GM18499 (cell line): Measurements from ENCODE around the gene IBA57.

Source experiments
- ATAC-seq: cut with Tn5 transposase; IDR thresholded peaks from one replicate; pipeline ENCODE4 v1.9.1; 2021; ENCODE audit warnings: moderate number of reproducible peaks; ENCODE audit not compliant: insufficient read depth, unreplicated experiment

IBA57 gene

DNA sequence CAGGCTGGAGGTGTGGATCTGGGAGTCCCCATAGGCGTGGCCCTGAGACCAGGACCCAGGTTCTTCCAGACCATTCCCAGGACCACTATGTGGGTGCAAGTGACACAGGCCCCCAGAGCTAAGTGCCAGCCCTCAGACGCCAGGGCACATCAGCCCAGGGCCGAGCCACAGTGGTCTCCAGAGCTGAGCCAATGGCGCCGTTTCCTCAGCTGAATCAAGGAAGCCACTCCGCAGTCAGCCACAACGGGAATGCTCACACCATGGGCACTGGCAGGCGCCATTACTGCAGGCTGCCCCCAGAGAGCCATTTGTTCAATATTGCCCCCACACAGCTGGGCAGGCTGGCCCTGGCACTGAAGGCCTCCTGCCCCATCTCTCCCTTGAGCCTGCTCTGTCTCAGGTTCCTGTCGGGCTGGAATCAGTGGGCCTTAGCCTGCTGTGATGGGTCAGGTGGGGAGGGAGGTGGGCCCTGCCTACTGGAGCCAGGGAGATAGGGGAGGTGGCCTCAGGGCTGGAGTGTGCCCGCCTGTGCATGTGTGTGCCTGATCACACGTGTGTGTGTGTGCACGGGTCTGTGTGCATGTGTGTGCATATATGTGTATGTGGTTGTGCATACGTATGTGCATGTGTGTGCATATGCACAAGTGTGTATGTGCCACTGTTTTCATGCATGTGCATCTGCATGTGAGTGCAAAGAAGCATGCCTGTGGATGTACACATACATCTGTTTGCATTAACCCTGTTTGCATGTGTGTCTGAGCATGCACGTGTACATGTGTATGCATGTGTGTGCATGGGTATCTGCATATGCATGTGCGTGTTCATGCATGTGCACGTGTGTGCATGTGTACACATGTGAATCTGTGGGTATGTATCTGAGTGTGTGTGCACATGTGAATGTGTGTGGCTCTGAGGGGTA, 9.7 kb upstream of the IBA57 start:
- no peak for ATAC-seq

DNA sequence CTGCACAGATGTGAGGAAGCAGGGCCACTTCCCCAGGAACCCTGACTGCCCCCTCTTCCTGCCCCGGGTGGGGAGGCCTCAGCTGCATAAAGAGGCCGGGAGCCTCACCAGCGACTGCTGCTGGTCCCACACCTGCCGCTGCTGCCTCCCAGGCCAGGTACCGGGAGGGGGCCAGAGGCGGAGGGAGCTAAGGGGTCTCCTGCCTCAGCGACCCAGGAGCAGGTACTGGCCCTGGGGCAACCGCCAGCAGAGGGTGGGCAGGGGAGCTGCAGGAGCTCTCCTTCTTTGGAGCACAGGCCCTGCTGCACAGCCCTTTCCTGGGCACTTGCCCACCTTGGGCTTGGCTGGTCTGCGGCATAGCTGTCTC, 9.1 kb upstream of the IBA57 start:
- no peak for ATAC-seq

DNA sequence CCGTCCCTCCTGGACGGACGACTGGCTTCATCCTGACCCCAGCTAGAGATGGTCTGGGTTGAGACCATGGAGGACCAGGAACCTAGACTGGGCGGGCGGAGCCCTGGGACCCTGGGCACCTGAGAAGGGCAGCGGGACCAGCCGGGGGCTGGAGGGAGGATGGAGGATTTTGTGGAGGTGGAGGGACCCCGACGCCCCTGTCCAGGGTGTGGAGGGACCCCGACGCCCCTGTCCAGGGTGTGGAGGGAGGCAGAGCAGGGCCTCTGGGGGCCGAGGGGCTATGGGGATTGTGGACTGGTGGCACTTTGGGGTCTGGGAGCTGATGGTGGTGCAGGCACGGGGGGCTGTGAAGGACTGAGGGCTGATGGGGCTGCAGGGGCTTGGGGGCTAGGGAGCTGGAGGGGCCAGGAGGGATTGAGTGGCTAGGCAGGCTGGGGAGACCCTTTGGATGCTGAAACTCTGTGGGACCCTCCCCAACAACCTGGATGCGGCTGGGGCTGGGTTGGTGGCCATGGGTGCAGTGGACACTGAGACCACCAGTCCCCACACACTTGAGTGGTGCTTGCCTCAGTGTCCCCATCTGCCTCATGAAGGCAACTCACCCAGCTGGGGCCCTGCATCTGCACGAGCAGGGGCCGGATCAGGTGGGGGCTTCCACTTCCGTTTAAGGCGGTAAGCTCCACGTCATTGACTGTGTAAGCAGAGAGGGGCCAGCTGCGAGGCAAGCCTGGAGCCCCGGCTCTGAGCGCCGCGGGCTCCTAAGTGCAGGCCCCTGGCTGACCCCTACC, 8.5 kb upstream of the IBA57 start:
- no peak for ATAC-seq

DNA sequence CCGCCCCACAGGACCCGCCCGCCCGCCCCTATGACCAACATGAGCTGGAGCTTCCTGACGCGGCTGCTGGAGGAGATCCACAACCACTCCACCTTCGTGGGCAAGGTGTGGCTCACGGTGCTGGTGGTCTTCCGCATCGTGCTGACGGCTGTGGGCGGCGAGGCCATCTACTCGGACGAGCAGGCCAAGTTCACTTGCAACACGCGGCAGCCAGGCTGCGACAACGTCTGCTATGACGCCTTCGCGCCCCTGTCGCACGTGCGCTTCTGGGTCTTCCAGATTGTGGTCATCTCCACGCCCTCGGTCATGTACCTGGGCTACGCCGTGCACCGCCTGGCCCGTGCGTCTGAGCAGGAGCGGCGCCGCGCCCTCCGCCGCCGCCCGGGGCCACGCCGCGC, 7.9 kb upstream of the IBA57 start:
- no peak for ATAC-seq

DNA sequence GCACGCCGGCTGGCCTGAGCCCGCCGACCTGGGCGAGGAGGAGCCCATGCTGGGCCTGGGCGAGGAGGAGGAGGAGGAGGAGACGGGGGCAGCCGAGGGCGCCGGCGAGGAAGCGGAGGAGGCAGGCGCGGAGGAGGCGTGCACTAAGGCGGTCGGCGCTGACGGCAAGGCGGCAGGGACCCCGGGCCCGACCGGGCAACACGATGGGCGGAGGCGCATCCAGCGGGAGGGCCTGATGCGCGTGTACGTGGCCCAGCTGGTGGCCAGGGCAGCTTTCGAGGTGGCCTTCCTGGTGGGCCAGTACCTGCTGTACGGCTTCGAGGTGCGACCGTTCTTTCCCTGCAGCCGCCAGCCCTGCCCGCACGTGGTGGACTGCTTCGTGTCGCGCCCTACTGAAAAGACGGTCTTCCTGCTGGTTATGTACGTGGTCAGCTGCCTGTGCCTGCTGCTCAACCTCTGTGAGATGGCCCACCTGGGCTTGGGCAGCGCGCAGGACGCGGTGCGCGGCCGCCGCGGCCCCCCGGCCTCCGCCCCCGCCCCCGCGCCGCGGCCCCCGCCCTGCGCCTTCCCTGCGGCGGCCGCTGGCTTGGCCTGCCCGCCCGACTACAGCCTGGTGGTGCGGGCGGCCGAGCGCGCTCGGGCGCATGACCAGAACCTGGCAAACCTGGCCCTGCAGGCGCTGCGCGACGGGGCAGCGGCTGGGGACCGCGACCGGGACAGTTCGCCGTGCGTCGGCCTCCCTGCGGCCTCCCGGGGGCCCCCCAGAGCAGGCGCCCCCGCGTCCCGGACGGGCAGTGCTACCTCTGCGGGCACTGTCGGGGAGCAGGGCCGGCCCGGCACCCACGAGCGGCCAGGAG, 7.2 kb upstream of the IBA57 start:
- ATAC-seq = no peak

DNA sequence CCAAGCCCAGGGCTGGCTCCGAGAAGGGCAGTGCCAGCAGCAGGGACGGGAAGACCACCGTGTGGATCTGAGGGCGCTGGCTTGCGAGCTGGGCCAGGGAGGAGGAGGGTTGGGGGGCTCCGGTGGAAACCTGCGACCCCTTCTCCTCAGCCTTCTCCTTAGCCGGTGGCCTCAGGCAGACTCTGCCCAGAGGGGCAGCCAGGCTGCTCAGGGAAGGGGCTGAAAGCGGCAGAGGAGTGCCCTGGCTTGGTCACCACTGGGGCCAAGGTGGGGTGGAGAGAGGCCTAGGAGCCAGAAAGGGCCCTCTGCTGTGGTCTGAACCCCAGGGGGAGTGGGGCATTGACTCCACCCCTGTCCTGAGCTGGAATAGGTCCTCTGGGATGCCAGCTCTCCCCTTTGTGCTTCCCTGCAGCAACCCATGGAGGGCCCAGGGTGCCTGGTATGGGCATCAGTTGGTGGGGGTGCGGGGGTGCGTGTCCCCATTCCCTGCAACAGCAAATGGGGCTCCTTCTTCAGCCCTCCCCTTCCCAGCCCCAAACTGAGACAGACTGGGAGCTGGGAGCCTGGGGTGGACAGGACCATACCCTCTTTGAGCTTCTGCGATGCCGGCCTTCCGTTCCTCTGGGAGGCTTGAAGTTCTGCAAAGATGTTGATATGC, 6.5 kb upstream of the IBA57 start:
- no peak for ATAC-seq

DNA sequence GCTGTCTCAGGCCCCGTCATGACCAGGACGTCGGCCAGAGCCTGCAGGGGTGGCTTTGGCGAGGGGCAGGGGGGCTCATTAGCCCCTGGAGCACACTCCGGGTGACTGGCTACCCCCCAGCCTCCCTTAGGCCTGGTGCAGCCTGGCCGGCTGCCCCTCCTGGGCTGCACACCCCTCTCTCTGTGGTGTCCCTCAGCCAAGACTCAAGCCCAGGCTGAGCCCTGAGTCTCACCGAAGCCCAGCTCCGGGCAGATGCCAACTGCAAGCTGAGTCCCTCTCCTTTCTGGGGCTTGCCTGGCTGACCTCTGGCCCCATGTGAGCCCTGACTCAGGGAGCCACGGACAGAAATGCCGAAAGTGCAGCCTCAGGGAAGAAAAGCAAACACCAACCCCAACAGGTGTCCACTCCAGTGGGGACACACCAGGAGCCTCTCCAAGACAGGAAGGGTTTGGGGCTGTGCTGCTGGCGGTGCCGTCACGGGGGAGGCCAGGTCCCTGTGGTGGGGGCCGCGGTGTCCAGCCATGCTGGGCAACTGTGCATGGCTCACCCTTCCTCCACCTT, 5.3 kb upstream of the IBA57 start:
- ATAC-seq = no peak

DNA sequence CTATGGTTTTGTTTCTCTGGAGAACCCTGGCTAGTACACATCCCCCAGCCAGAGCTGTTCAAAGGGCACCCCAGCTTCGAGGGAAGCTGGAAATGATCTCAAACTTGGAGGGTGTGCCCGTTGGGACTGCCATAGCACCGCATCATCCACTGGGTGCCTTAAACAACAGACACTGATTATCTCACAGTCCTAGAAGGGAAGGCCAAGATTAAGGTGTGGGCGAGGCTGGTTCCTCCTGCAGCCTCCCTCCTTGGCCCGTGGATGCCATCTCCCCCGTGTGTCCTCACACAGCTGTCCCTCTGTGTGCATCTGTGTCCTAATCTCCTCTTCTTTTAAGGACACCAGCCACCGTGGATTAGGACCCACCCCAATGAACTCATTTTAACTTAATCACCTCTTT, 4.2 kb upstream of the IBA57 start:
- no peak for ATAC-seq

DNA sequence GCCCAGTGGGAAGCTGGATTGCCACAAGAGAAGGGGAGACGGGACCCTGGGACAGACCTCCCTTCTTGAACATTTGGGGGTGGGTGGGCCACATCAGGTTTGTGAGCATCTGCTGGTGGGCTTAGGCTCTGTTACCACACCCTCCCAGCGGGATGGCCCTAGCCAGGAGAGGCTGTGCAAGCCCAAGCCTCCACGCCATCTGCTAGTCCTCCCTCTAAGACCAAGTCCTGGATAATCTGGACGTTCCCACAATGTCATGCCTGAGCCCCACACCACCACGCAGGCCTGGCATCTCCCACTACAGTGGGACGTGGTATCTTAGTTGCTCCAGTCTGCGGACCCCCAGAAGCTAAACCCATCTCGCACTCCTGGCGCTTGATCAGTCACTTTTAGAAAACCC, 3.7 kb upstream of the IBA57 start:
- ATAC-seq = no peak

DNA sequence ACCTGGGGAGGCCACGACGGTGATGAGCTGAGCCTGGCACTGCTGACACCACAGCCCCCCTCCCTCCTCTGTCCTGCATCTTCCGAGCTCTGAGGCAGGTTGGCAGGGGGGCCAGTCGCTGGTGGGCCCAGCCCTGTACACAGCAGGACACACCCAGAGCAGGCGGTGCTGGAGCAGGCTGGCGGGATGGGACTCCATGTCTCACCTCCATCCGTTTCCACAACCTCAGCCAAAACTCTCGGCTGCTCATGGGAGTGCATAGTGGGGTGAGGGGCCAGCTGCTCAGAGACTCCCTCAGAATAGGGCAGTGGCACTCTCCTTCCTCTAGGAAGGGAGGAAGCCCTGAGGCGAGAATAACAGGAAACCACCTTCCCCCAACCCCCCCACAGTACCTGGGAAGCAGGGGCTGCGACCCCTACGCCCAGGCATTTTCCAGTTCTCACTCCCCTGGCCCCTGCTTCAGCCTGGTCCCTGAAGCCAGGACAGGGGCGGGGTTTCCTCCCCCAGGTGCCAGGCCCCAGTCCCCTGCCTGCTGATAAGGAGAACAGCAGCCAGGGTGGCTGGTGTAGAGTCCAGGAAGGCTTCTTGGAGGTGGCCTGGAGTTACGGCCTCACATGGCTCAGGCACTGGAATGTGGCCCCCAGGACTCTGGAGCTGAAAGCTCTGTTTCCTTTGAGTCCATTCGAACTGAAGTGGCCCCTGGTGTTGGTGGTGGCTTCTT, 3.2 kb upstream of the IBA57 start:
- ATAC-seq = no peak

DNA sequence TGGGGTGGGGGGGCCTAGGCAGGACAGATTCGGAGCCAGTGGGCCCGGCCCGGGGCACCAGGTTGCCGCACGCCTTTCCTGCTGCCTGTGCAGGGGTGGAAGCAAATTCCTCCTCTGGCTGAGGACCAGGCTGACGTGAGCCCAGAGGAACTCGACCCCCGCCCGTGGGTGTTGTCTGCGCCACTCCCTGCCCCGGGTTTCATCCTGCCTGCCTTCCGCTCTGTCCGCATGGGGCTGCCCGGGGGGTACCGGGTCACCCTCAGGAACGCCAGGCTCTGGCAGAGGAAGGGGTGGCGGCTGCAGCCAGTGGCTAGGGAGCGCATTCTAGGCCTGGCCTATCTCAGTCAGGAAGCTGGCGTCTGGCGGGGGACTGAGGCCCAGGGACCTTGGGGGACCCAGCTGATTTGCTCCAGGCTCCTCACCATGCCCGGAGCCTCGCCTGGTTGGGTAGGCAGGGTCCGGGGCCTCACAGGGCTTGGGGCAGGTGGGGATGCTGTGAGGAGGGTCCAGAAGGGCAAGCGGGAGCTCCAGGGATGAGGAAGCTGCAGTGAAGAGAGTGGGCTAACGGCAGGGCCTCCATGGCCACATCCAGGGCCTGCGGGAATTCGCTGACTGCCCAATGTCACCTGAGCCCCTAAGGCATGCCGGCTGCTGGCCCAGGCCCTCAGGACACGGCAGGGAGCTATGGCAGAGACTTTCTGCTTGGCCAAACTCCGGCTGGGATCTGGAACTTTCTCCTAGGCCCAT, 2.4 kb upstream of the IBA57 start:
- no peak for ATAC-seq

DNA sequence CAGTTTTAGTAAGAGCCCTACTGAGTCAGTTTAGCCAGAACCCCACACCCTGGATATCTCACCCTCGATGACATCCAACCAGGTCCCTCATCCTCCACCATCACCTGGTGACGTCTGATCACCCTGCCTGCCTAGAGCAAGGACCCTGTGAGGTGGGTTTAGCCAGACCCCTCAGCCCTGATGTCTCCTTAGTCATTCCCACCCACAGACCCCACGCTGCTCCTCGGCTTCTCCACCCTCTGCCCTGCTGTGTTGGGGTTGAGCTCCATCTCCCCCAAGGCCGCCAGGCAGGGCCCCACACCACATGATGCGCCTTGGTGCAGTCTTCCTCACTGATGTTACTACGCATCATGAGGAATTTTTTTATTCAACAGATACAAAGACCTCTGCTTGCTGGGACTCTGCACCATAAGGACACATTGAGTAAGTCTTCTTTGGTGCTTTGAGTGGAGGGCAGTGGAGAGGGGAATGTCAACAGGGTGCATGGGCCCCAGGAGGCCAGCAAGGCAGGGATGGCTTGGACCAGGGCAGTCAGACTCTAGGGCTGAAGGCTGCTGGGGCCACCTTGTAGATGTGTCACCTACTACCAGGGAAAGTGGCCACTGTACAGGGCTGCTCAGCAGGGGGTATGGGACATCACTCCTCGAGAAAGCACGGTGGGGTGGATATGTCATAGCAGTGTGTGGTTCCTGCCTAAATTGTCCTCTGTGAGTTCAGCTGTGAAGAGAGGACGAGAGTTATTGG, 1.7 kb upstream of the IBA57 start:
- no peak for ATAC-seq

DNA sequence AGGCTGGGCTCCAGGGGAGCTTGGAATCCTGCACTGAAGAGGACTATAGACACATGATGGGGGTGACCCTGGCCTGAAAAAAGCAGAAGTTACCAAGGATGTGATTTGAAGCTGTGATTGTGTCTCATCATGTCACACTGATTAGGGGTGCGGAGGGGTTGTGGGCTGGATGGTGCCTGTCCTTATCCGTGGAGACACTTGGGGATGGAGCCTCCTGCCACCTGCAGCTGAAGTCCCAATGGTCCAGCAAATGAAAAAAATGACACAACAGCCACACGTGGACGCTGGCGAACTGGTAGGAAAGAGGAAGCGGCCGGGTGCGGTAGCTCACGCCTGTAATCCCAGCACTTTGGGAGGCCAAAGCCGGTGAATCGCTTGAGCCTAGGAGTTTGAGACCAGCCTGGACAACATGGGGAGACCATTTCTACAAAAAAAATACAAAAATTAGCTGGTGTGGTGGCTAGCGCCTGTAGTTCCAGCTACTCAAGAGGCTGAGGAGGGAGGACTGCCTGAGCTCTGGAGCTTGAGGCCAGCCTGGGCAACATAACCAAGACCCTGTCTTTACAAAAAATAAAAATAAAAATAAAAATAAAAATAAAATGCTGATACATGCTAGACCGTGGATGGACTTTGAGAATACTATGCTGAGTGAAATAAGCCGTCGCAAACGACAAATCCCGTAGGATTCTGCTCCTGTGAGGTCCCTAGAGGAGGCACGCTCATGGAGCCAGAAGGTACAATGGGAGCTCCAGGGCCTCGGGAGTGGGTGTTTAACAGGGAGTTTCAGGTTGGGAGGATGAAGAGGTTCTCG, 838 bp upstream of the IBA57 start:
- peak; percentile 2 for ATAC-seq

DNA sequence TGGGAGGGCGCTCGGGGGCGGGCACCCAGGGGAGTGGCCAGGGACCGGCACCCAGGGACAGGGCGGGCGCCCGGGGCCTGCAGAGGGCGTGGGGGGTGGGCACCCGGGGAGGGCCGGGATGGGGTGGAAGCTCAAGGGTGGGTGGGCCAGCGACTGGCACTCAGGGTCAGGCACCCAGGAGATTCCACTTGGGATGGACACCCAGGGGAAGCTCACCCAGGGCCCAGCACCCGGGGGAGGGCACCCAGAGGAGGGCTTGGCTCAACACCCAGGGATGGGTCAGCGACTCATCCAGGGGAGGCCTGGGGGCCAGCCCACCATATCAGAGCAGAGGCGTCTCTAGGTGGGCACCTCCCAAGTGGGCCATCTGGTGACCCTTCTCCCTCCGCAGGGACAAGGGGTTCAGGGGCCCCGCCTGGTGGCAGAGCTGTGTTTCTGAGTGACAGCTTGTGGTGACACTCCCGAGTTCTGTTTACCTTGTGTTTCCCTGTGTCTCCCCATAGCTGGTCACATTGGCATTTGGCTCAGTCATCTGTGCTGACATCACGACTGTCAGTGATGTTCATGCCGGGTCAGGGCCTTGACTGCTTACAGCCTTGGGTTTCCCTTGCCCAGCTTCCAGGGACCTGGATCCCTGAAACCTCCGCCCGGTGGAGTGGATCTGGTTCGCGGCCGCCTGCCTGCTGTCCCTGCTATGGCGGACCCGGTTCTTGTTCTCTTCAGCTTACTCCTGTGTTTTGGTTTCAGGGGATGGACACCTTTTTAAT, 749 bp downstream of the IBA57 start:
- peak; percentile 12 for ATAC-seq

DNA sequence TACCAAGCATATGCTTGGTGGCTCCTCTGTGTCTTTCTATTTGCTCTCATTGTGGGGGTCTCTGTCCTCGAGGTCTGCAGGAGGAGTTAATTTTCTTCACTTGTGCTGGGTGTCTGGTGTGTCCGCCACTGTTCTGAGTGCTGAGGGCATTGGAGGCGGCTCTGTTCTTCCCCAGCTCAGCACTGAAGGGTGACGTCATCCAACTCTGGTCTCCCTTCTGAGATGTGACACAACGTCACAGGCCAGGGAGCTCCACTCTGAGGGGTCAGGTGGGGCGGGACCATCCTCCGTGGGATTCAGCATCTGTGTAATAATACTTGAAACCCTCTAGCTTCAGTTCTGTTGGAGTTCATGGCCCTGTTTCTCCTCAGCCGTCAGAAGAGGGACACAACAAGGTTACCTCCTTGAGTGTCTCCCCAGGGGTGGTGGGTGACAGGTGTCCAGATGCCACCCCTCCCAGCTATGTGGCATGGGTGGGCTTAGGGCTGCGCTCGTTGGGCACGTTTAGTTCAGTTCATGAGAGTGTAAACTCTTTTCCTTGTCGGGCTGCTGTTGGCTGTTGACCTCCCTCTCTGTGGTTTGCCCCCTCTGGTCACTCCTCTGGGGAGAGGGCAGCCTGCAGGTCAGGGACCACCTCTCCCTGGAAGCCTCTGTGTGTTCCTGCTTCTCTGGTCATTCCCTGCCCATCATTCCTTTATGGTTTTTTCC, 3.1 kb downstream of the IBA57 start:
- no peak for ATAC-seq

DNA sequence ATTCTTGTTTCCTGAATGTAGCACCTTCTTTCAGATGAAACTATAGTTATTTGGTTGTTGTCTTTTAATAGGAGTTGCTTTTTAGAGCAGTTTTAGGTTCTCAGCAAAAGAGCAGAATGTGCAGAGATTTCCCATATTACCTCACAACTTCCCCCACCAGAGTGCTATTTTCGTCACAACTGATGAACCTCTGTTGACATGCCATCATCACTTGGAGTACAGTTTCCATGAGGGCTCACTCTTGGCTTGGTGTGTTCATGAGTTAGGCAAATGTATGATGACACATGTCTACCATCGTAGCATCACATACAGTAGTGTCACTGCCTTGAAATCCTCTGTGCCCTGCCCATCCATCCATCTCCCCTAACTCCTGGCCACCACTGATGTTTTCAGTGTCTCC, 3.7 kb downstream of the IBA57 start:
- ATAC-seq = no peak
